Measurements from ENCODE around the gene WASL. TPM values are rescaled to one million over a fixed set of nuclear protein-coding genes. Genes with fewer than 3 reads are reported as not detected.
"Not testable (repeated sequence)": the region's sequence is repeated elsewhere in the genome, so short reads cannot be mapped to it uniquely, and the experiment has no call there.

The WASL gene
- total RNA-seq: 19.6 TPM

DNA sequence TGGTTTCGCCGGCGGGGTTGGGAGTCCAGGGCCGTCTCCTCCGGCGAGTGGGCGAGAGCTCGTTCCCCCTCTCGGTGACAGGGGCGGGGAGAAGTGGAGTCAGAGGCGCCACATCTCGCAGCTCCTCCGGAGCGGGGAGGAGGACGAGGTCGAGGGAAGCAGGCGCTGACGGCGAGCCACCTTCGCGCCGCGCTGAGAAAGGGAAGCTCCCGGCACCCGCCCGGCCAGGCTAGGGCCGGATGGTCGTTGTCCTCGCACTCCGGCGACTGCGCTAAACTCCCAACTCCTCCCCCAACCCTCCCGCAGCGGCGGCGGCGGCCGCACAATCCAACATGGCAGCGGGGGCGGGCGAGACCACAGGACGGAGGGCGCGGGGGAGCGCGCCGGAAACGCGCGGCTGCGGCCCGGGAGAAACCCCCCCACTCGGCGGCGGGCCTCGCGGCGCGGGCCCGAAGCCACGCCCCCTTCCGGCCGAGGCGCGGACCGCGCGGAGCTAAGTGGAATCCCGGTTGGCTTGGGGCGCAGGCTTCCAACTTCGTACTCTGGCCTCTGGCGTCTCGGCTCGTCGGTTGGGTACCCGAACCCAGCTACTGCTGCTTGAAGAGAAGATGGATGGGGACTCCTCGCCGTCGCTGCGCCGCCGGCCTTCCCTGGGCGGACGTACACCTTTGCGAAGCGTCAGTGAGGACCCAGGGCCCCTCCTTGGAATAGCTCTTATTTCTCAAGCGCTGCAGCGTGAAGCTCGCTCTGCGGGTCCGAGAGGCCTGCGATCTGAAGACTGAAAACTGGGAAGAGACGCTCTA, at the start of gene WASL:
Gene WASL (minus strand): TSS at position 270 of the 803 bp plus-strand sequence. CDS start 269 bp downstream, at position 1.
- ATAC-seq (peak; percentile 91), DNase-seq (ENCODE audit: low spot score) (peak; percentile 95)

DNA sequence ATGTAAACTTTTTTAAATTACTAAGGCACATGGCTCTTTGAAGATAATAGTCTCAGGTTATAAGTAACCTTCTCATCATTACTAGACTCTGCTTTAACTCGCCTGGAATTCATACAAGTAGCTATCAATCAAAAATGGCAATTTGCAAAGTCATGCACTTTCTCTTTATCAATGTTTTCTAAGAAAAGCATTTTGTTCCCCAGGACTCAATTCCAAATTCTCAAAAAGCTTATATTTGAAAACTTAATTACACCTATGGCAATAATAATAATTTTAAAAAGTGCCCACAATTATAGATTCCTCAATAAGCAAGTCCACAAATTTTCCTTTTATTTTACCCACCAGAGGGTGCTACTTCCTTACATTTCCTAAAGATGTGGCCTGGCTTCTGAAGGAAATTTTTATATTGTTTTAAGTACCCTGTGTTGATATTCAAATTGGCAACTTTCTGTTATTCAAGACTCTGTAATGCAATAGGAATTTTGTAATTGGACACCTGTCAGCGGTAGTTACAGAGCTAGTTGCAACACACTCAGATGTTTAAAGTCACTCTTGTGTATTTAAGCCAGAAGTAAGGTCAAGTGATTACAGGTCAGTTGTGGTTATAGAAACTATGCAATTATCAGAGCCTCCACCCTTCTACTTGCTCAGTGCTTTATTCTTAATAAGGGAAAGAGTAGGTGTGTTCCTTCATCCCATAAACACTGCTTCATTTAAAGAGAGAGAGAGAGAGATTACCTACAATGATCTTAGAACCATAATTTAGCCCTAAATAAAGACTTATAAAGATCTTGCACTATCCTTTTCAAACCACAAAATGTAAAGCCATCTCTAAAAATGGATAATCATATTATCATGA, 49.1 kb upstream of the WASL start:
- ATAC-seq: peak; percentile 88
- no peak for DNase-seq (ENCODE audit: low spot score)

DNA sequence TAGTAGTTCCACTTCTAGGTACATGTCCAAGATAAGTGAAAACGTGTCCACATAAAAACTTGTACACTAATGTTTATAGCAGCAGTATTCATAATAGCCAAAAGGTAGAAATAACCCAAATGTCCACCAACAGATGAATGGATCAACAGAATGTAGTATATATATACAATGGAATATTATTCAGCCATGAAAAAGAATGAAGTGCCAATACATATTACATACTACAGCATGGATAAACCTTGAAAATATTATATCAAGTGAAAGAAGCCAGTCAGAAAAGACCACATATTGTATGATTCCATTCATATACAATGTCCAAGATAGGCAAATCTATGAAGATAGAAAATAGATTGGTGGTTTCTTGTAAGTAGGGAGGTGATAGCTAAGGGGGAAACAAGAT, 47.8 kb upstream of the WASL start:
- no peak for ATAC-seq

DNA sequence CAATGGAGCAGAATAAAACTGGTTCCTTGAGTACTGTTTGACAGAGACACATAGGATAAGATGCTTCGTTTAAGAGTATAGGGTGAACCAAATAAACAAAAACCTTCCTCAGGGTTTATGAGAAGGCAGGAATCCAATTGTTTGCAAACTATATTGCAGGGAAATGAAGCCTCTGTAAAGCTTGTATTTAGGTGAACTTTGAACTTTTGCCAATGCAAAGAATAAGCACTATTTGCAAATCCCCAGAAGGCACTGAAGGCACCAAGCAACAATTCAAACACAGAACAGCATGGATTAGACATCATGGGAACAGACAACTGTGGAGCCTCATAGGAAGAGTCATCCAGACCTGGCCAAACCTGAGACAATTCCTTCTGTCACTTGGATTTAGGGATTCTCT, 47.1 kb upstream of the WASL start:
- ATAC-seq: no peak
- DNase-seq (ENCODE audit: low spot score): no peak

More for the DNA sequence above, 47.8 kb upstream of the WASL start:
- DNase-seq (ENCODE audit: low spot score): no peak

DNA sequence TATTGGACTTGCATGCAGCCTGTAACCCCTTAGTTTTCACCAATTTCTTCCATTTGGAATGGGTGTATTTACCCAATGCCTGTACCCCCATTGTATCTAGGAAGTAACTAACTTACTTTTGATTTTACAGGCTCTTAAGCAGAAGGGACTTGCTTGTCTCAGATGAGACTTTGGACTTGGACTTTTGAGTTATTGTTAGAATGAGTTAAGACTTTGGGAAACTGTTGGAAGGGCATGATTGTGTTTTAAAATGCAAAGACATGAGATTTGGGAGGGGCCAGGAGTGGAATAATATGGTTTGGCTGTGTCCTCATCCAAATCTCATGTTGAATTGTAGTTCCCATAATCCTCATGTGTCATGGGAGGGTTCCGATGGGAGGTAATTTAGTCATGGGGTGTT, 46.3 kb upstream of the WASL start:
- ATAC-seq; DNase-seq (ENCODE audit: low spot score): not testable (repeated sequence)

DNA sequence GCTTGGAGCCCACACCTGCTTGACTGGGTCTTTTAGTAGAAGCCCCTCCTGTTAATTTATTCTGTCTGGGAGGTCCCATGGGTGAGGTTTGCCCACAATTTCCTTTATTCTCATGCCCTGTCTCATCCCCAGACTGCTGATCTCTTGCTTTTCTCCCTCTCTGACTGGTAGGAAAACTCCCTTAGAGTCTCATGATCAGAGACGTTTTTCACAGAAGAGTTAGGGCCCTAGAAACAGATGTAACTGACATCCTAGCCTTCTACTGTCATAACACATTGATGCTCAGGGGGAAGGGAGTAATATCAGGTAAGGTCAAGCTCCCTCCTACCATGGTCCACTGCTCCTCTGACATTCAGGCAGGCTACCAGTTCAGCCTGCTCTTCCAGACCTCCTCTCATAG, 43.7 kb upstream of the WASL start:
- DNase-seq (ENCODE audit: low spot score): no peak
- ATAC-seq: no peak

DNA sequence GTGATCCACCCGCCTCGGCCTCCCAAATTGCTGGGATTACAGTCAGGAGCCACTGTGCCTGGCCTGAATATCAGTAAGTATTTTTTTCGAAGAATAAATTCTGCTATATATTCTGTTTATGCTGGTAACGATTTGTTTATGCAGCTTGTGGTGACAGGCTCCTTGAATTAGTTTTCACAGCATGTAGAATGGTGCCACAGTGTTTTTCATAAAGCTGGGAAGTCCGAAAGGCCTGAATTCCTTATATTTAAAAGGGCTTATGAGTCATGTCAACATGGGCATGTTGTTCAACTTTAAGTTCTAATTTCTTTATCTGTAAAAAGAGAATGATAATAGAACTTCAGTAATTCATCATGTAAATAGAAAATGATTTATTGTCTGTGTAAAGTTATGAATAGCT, 42.2 kb upstream of the WASL start:
- DNase-seq (ENCODE audit: low spot score) (no peak), ATAC-seq (no peak)

DNA sequence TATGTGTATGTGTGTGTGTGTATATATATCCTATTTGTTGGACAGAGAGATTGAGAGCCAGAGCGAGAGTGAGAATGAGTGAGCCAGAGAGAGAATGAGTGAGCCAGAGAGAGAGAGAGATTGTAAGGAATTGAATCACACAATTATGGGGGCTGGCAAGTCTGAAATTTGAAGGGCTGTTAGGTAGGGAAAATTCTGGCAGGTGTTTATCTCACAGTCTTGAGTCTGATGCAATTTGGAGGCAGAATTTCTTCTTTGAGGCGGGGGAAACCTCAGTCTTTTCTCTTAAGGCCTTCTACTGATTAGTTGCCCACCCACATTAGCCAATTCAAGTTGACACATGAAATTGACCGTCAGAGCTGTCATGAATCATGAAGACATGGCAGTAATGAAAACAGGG, 41.0 kb upstream of the WASL start:
- DNase-seq (ENCODE audit: low spot score) (no peak), ATAC-seq (no peak)

DNA sequence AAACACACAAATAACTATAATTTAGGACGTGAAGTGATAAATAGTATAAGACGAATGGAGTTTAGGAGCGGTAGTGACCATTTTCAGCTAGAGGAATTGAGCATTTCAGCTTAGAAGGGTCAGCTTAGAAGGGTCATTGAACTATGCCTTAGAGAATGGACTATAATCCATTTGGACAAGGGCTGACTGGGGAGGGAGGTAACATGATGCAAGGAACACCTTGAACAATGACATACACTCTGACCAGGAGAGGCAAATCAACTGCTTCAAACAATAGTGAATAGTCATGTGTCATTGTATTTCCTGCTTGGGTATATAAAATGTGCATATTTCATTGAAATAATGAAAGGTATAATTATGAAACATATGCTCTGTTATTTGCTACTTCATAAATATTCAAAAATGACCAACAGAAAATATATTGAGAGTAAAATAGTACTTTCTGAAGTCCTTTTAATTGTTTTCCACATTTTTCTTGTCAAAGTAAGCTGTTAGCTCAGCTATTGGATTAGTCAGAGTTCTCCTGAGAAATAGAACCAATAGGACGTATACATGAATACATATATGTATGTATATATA, 40.5 kb upstream of the WASL start:
- DNase-seq (ENCODE audit: low spot score): no peak
- ATAC-seq: peak; percentile 51

DNA sequence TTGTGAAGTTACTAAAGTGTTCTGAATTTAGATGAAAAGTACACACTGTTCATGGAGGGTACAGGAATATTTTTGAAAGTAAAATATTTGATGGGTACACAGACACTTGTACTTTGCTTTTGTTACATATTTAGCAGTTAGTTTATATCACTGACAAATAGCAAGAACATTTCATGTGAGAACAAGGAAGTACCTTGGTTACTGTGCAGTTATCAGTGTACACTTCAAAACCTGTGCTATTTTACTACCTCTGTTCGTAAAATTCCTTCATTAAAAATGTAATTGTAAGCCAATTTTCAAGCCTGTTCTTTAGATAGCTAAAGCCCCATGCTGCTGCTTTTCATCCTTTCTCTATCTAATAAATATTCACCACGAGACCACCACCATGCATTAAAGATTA, 39.8 kb upstream of the WASL start:
- ATAC-seq (no peak), DNase-seq (ENCODE audit: low spot score) (no peak)

DNA sequence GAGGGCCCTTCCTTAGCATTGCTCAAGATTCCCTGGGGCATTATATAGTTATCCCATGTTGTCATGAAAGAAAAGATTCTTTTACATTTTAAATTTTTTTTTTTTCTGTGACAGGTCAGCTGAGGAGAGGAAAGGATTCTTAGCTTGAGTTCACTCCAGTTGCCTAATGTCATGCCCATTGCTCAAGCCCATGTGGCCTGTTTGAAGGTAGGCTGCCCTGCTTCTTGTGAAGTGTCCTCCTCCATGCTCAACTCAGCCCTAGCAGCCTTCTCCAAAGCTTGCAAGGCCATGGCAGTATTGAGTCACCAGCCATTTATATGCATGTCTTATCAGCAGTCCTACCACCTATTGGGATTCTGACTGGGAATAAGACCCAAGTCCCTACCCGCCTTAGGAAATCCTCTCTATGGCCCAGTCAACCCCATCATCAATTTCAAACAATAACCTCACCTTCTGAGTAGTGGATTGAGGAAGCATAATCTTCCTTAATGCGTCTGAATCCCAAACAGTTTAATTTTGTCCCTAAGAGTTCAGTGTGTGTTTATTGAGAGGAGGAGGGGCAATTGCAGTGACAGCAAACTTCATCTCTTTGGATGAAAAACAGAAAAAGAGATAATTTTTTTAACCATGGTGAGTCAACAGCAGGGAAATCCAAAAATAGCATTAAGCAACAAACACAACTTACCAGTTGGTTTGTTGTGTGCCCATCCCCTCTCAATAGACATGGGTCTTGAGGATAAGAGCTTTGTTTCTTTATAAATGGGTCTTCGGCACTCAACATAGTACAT, 38.6 kb upstream of the WASL start:
- DNase-seq (ENCODE audit: low spot score): no peak
- ATAC-seq: no peak

DNA sequence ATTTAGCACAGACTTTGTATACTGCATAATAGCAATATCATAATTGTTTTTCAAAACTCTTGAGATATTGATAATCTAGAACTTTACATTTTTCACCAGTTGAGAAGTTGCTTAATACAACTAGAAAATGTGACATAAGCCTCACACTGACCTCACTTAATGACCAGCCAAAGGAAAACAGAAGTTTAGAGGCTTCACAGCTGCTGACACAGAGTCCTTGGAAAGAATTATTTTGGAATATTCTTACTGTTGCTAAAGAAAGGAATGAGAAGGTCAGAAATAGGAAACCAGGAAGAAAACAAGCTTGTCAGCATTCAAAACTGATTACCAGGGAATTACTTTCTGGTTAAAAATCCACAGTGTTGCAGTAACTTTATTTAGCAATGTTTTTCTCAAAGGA, 35.5 kb upstream of the WASL start:
- no peak for DNase-seq (ENCODE audit: low spot score)
- no peak for ATAC-seq

DNA sequence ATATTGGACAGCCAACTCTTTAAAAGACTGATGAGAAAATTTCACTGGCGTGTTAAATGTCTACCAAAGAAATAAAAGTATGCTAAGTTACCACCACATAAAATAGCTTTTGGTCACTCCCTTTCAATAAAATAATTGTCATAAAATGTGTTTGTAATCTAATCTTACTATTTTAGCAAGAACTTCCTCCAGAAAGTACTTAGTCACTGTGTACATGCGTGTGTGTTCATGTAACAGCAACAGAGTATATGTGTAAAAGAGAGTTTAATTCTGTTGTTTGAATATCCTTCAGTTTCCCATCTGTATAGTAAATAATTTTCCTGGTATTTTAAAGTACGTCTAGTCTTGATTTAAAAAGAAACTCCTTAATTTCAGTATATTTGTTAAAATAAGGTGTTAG, 35.0 kb upstream of the WASL start:
- ATAC-seq: no peak
- no peak for DNase-seq (ENCODE audit: low spot score)

DNA sequence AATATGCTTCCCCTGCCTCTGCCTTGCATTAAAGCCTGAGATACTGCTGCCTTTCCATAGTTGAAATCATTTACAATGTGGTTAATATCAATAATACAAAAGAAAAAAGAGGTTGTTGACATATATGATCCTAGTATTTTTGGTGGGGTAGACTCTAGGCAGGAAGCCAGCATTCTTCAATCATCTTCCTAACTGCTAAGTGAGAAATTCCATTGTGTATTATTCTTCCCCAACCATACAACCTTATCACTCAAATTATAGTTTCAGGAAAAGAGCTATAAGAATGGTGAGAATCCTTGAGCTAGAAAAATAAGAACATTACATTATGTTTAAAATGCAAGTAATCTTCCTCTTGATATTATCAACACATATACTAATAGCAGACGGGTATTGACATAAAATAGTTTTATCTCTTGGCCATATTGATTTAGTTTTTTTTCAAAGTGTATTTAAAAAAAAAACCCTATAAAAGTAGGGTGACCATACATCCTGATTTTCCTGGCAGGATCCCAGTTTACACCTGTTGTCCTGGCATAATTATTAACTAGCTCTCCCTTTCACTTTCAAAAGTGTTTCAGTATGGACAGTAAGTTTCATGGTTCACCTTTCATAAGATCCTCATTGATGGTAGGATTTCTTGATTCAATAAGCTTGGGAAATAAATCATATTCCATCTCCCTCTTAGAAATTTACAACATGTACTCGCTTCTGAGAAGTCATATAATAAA, 33.4 kb upstream of the WASL start:
- no peak for DNase-seq (ENCODE audit: low spot score)
- ATAC-seq: no peak

DNA sequence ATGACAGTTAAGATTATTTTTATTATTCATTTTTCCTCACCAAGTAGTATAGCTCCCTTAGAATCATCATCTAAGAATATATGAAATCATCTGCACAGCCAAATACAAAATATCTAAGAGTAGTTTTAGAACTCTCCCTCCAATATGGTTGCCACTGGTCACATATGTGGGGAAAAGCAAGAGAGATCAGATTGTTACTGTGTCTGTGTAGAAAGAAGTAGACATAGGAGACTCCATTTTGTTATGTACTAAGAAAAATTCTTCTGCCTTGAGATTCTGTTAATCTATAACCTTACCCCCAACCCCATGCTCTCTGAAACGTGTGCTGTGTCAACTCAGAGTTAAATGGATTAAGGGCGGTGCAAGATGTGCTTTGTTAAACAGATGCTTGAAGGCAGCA, 31.7 kb upstream of the WASL start:
- not testable (repeated sequence) for DNase-seq (ENCODE audit: low spot score); ATAC-seq

DNA sequence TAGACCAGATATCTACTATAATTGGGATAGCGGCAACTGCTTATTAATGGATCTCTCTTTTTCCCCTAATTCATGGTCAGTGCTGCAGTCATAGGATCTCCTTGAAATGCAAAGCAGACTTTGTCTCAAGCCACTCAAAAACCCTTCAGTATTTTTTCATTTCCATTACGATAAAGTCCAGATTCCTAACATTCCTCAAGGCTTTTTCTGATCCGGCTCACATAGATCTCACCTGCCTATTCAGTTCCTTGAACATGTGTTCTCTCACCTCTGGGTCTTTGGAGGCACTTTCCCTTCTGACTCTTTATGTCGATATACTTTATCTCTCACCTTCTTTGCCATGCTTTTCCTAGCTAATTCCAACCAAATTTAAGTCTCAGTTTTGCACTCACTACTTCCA, 25.7 kb upstream of the WASL start:
- DNase-seq (ENCODE audit: low spot score): no peak
- no peak for ATAC-seq

DNA sequence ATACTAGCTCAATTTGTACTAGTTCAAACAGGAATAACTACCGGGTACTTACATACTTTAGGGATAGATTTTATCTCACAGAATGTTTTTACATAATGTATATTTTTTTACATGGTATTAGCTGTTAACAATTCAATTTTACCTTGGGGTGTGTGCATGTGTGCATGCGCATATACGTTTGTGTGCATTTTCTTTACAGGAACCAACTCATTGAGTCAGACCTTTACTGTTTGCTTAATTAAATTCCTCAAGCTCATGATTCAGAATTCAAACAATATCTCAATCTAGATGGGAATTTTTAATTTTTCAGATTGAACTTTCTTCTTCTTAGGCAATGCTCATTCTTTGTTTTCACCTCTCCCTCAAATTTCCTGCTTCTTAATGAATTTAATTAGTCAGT, 24.7 kb upstream of the WASL start:
- no peak for DNase-seq (ENCODE audit: low spot score)
- ATAC-seq: no peak

DNA sequence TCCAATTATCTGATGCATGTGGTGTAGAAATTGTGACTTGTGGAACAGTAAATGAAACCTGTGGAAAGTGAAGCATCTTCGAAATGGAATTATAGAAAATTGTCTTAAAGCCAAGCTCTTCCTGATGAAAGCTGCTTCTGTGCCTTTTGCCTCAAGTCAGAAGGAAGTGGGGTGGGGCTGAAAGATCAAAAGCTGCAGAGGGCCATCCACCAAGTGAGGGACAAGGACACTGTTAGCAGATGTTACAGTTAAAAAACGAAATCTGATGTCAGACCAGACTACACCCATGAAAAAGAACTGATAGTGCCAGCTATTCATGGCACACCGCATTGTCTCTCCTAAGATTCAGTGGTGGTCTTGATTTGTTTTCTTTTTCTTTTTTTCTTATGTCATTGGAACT, 23.8 kb upstream of the WASL start:
- ATAC-seq (no peak), DNase-seq (ENCODE audit: low spot score) (no peak)

DNA sequence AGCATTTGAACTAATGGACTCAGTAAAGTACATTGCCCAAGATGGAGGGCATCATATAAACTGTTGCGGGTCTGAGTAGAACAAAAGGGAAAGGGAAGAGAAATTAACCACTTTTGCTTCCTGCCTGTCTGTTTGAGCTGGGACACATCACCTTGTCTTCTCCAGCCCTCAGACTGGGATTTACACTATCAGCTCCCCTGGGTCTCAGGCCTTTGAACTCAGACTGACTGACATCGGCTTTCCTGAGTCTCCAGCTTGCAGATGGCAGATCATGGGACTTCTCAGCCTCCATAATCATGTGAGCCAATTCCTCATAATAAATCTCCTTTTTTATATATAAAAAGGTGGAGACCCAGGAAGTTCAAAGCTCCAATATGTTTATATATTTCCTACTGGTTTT, 23.0 kb upstream of the WASL start:
- ATAC-seq (no peak), DNase-seq (ENCODE audit: low spot score) (no peak)

DNA sequence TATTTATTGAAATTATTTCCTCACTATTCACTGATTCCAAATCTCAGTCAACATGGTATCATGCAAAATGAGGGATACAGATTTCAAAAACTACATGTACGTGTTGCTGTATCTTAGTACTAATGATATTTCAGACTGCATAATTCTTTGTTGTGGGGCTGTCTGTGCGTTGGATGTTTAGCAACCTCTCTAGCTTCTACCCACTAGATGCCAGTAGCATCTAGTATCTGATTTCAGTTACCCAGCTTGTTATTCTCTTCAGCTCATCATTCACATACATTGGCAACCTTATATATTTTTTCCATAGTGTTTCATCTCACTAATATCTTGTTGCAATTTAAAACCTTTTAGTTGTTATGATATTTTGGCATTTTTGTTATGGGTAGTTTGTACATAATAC, 22.5 kb upstream of the WASL start:
- DNase-seq (ENCODE audit: low spot score): no peak
- ATAC-seq: peak; percentile 44

All from left lobe of liver (tissue), 2 donors.